MCF 10A (cell line): Measurements from ENCODE around the gene MYB. TPM values are rescaled to one million over a fixed set of nuclear protein-coding genes. Genes with fewer than 3 reads are reported as not detected.

ENCODE experiments used
- BruUV-seq: library from RNA; stranded (reverse); fragments of 400-500 nt; replicated peaks from 2 replicates; lab custom pipeline; 2021; lab: Mats Ljungman, UMichigan
- CTCF ChIA-PET: fragments of 300-600 bp; sonication (Branson Sonifier 250); formaldehyde crosslinking; extraction: SDS; loops from one replicate; lab custom pipeline; 2021; ENCODE audit warnings: antibody characterized with exemption, inconsistent platforms; lab: Yijun Ruan, JAX
- POLR2A ChIA-PET: fragments of 300-600, 350-650 bp; sonication (Branson Sonifier 250); formaldehyde crosslinking; extraction: SDS; loops from one replicate; lab custom pipeline; 2020; ENCODE audit warnings: antibody characterized with exemption, inconsistent platforms; lab: Yijun Ruan, JAX
- DNase-seq: peaks from one replicate; pipeline ENCODE4 v3.0.0-alpha.2; 2018; ENCODE audit not compliant: unreplicated experiment
- H3K27ac Mint-ChIP-seq: one replicate; pipeline ENCODE4 v1.8.0; 2022; ENCODE audit warnings: mild to moderate bottlenecking, low read depth, mixed read lengths; ENCODE audit not compliant: unreplicated experiment
- H3K27me3 Mint-ChIP-seq: one replicate; pipeline ENCODE4 v1.8.0; 2022; ENCODE audit warnings: mixed read lengths; ENCODE audit not compliant: insufficient read depth, unreplicated experiment
- H3K36me3 Mint-ChIP-seq: one replicate; pipeline ENCODE4 v1.8.0; 2022; ENCODE audit warnings: mild to moderate bottlenecking, moderate library complexity, mixed read lengths; ENCODE audit not compliant: insufficient read depth, unreplicated experiment
- H3K4me1 Mint-ChIP-seq: one replicate; pipeline ENCODE4 v1.8.0; 2022; ENCODE audit warnings: mixed read lengths; ENCODE audit not compliant: insufficient read depth, unreplicated experiment
- H3K4me3 Mint-ChIP-seq: one replicate; pipeline ENCODE4 v1.8.0; 2022; ENCODE audit warnings: mild to moderate bottlenecking, moderate library complexity, mixed read lengths; ENCODE audit not compliant: unreplicated experiment
- H3K9me3 Mint-ChIP-seq: one replicate; pipeline ENCODE4 v1.8.0; 2022; ENCODE audit warnings: mixed read lengths; ENCODE audit not compliant: unreplicated experiment
- CTCF ChIP-seq: fragments of 200-600 bp; IDR thresholded peaks from one replicate; pipeline ENCODE4 v1.8.0; 2022; ENCODE audit warnings: antibody characterized with exemption, mild to moderate bottlenecking; ENCODE audit not compliant: unreplicated experiment
- intact Hi-C: fragments of 100-400 bp; cut with micrococcal nuclease; formaldehyde crosslinking; loops from 2 replicates; pipeline ENCODE4 v1.14.1; 2022
- total RNA-seq: library from RNA; stranded (reverse); gene quantifications from 2 replicates; pipeline ENCODE4 v1.2.3, GENCODE V29; 2022

The MYB gene
- total RNA-seq, 1 experiment from 2014 or later = not detected

GRCh38 chr6:135265278-135265677 lies 84.2 kb downstream of the MYB start:
- intact Hi-C loops = no loop called here
- peaks cover under 1% of the 10 kb centered on the region for H3K27me3 Mint-ChIP-seq
- no peaks in the 10 kb centered on the region for H3K36me3 Mint-ChIP-seq
- POLR2A ChIA-PET = no interaction called here
- no peak for TF ChIP-seq CTCF
- no peak overlapping the region for H3K27ac Mint-ChIP-seq
- H3K4me1 Mint-ChIP-seq = peaks cover under 1% of the 10 kb centered on the region
- no peak for DNase-seq
- H3K9me3 Mint-ChIP-seq = no peaks in the 10 kb centered on the region
- BruUV-seq = no TSS peak
- no peak overlapping the region for H3K4me3 Mint-ChIP-seq
- CTCF ChIA-PET = no interaction called here

GRCh38 chr6:135266675-135267074 lies 85.6 kb downstream of the MYB start:
- no TSS peak for BruUV-seq
- no peak overlapping the region for H3K27ac Mint-ChIP-seq

GRCh38 chr6:135267085-135267484 lies 86.0 kb downstream of the MYB start:
- ChIA-PET CTCF (interaction anchor here (0.7 kb wide), 1 partner anchor 123 kb away, joined by 9 read pairs; no protein-coding TSS in a partner anchor), POLR2A (no interaction called here)
- no peaks in the 10 kb centered on the region for H3K27me3 Mint-ChIP-seq
- no peak overlapping the region for H3K4me3 Mint-ChIP-seq
- TF ChIP-seq CTCF = no peak
- BruUV-seq = no TSS peak
- no peaks in the 10 kb centered on the region for H3K36me3 Mint-ChIP-seq
- intact Hi-C loops = no loop called here
- peaks cover 13% of the 10 kb centered on the region for H3K4me1 Mint-ChIP-seq
- no peak overlapping the region for H3K27ac Mint-ChIP-seq
- no peak for DNase-seq
- no peaks in the 10 kb centered on the region for H3K9me3 Mint-ChIP-seq

More at GRCh38 chr6:135266675-135267074, 85.6 kb downstream of the MYB start:
- Mint-ChIP-seq H3K4me1 (peaks cover 13% of the 10 kb centered on the region), H3K9me3 (no peaks in the 10 kb centered on the region), H3K4me3 (no peak overlapping the region), H3K27me3 (no peaks in the 10 kb centered on the region), H3K36me3 (no peaks in the 10 kb centered on the region)
- intact Hi-C loops = no loop called here
- DNase-seq = no peak
- no peak for TF ChIP-seq CTCF
- ChIA-PET CTCF (no interaction called here), POLR2A (no interaction called here)

- Mint-ChIP-seq H3K36me3 (no peaks in the 10 kb centered on the region), H3K27me3 (no peaks in the 10 kb centered on the region), H3K27ac (no peak overlapping the region), H3K4me3 (no peak overlapping the region), H3K4me1 (peaks cover 13% of the 10 kb centered on the region), H3K9me3 (no peaks in the 10 kb centered on the region)
- BruUV-seq = no TSS peak
- intact Hi-C loops = no loop called here
- TF ChIP-seq CTCF = no peak
- no peak for DNase-seq
- ChIA-PET POLR2A (interaction anchor here (0.7 kb wide), 1 partner anchor 16 kb away, joined by 3 read pairs; no protein-coding TSS in a partner anchor), CTCF (interaction anchor here (0.5 to 1.0 kb wide), 4 partner anchors 9 to 130 kb away, joined by 3 to 6 read pairs (median 4); no protein-coding TSS in a partner anchor)
Observed at GRCh38 chr6:135268263-135268662, 87.2 kb downstream of the MYB start.
